ENCODE measurements around the gene SHC2.

- TF ChIP-seq CTCF (optimal IDR thresholded peaks at IDR 0.05 in 1 of 3, IDR thresholded peaks at IDR 0.05 in 1 of 3, conservative IDR thresholded peaks at IDR 0.05 in 1 of 3; ENCODE audit: extremely low read depth in 1 of 3, insufficient read depth in 2 of 3, low read length in 3 of 3) = no peak
- no peak for TF ChIP-seq EZH2 (IDR thresholded peaks at IDR 0.05; ENCODE audit: low read length)
These were observed 23.8 kb downstream of the SHC2 start for GRCh38 chr19:437041-437440.
